Stimulated activated CD4-positive, alpha-beta T cell treated with anti-CD3 and anti-CD28 coated beads, Interleukin-15, amount 100 ng/mL, for 24 hours (primary cell): ENCODE measurements around the gene EDNRB.
A peak's percentile ranks its signal among the peaks of the same experiment; 100 is the strongest.
"Not testable (repeated sequence)": the region's sequence is repeated elsewhere in the genome, so short reads cannot be mapped to it uniquely, and the experiment has no call there.

Experiments
- DNase-seq: peaks from one replicate; pipeline ENCODE4 v3.0.0-alpha.2; 2020

EDNRB gene

GRCh38 chr13:77896536-77896935 is 22.1 kb downstream of the EDNRB start:
- DNase-seq, result no peak

- no peak for DNase-seq
These were observed 23.9 kb downstream of the EDNRB start for GRCh38 chr13:77894743-77895142.

- DNase-seq, result no peak
These were observed 25.6 kb downstream of the EDNRB start for GRCh38 chr13:77893066-77893465.

- no peak for DNase-seq
These were observed 26.1 kb downstream of the EDNRB start for GRCh38 chr13:77892491-77892890.

GRCh38 chr13:77891486-77891885 is 27.1 kb downstream of the EDNRB start:
- DNase-seq, result no peak

GRCh38 chr13:77891041-77891440 is 27.6 kb downstream of the EDNRB start:
- DNase-seq, result no peak

- no peak for DNase-seq
These were observed 35.3 kb downstream of the EDNRB start for GRCh38 chr13:77883328-77883727.

GRCh38 chr13:77878190-77878589 is 40.4 kb downstream of the EDNRB start:
- no peak for DNase-seq

GRCh38 chr13:77876176-77876575 is 42.5 kb downstream of the EDNRB start:
- DNase-seq, result no peak

- no peak for DNase-seq
These were observed 44.2 kb downstream of the EDNRB start for GRCh38 chr13:77874406-77874805.

GRCh38 chr13:77872995-77873394 is 45.6 kb downstream of the EDNRB start:
- DNase-seq, result no peak

- no peak for DNase-seq
These were observed 47.0 kb downstream of the EDNRB start for GRCh38 chr13:77871596-77871995.

GRCh38 chr13:77868717-77869116 is 49.9 kb downstream of the EDNRB start:
- DNase-seq, result peak; percentile 1

GRCh38 chr13:77866971-77867370 is 51.7 kb downstream of the EDNRB start:
- no peak for DNase-seq

- DNase-seq, result no peak
These were observed 53.0 kb downstream of the EDNRB start for GRCh38 chr13:77865622-77866021.

- no peak for DNase-seq
These were observed 55.5 kb downstream of the EDNRB start for GRCh38 chr13:77863144-77863543.

GRCh38 chr13:77861741-77862140 is 56.9 kb downstream of the EDNRB start:
- DNase-seq, result no peak

- DNase-seq, result no peak
These were observed 58.1 kb downstream of the EDNRB start for GRCh38 chr13:77860507-77860981.

GRCh38 chr13:77859450-77859849 is 59.2 kb downstream of the EDNRB start:
- no peak for DNase-seq

GRCh38 chr13:77857531-77858209 is 61.0 kb downstream of the EDNRB start:
- no peak for DNase-seq

GRCh38 chr13:77853703-77854102 is 64.9 kb downstream of the EDNRB start:
- DNase-seq, result no peak

- DNase-seq, result not testable (repeated sequence)
These were observed 70.6 kb downstream of the EDNRB start for GRCh38 chr13:77848050-77848449.

GRCh38 chr13:77846173-77846572 is 72.5 kb downstream of the EDNRB start:
- DNase-seq, result no peak
